IMR-90 (cell line): Measurements from ENCODE around the gene UBE2E2. TPM values are rescaled to one million over a fixed set of nuclear protein-coding genes. Genes with fewer than 3 reads are reported as not detected.

Experiments
- ATAC-seq: fragments of 200-7000 bp; cut with Tn5 transposase; 2 replicates; pipeline ENCODE4 v1.9.1; 2020; ENCODE audit warnings: low read depth, mild to moderate bottlenecking, moderate library complexity
- BruUV-seq: library from RNA; stranded (reverse); fragments of 400-500 nt; replicated peaks from 2 replicates; lab custom pipeline; 2021; lab: Mats Ljungman, UMichigan
- CTCF ChIA-PET: fragments of 300-600 bp; formaldehyde crosslinking; extraction: SDS; loops from one replicate; lab custom pipeline; 2021; ENCODE audit warnings: antibody characterized with exemption; lab: Yijun Ruan, JAX
- POLR2A ChIA-PET: fragments of 300-600 bp; sonication (Branson Sonifier 250); formaldehyde crosslinking; loops from one replicate; lab custom pipeline; 2022; ENCODE audit warnings: antibody characterized with exemption; ENCODE audit not compliant: unreplicated experiment; lab: Charles Lee
- DNase-seq: peaks from one replicate; pipeline ENCODE4 v3.0.0; 2013
- H2AFZ ChIP-seq: replicated peaks from 2 replicates; pipeline ENCODE3; 2013; ENCODE audit warnings: low read length, mild to moderate bottlenecking; ENCODE audit not compliant: poor library complexity
- H2AK5ac ChIP-seq: 2 replicates; pipeline ENCODE4 v1.6.1; 2013; ENCODE audit warnings: low read depth, low read length, inconsistent platforms
- H2AK9ac ChIP-seq: replicated peaks from 2 replicates; pipeline ENCODE3; 2013; ENCODE audit warnings: mild to moderate bottlenecking, low read depth, low read length, moderate library complexity; ENCODE audit not compliant: poor library complexity
- H2BK120ac ChIP-seq: 2 replicates; pipeline ENCODE4 v1.6.1; 2013; ENCODE audit warnings: low read depth, low read length, inconsistent platforms
- H2BK15ac ChIP-seq: 3 replicates; pipeline ENCODE4 v1.6.1; 2013; ENCODE audit warnings: low read depth, low read length, inconsistent platforms
- H2BK20ac ChIP-seq: 2 replicates; pipeline ENCODE4 v1.6.1; 2013; ENCODE audit warnings: low read depth, mild to moderate bottlenecking, inconsistent platforms, low read length, moderate library complexity
- H2BK5ac ChIP-seq: 2 replicates; pipeline ENCODE4 v1.6.1; 2013; ENCODE audit warnings: mild to moderate bottlenecking, low read depth, low read length, inconsistent platforms; ENCODE audit not compliant: poor library complexity, severe bottlenecking
- H3K14ac ChIP-seq: replicated peaks from 2 replicates; pipeline ENCODE4 v1.6.1; 2013; ENCODE audit warnings: low read depth, low read length, inconsistent platforms
- H3K18ac ChIP-seq: 2 replicates; pipeline ENCODE4 v1.6.1; 2013; ENCODE audit warnings: low read depth, low read length, control low read depth
- H3K23ac ChIP-seq: 2 replicates; pipeline ENCODE4 v1.6.1; 2013; ENCODE audit warnings: low read depth, low read length, inconsistent platforms
- H3K27ac ChIP-seq: 2 replicates; pipeline ENCODE4 v1.5.1; 2013; ENCODE audit warnings: mild to moderate bottlenecking, control low read depth, low read length; ENCODE audit not compliant: insufficient read depth
- H3K27me3 ChIP-seq: 2 replicates; pipeline ENCODE4 v1.6.1; 2013; ENCODE audit warnings: low read length; ENCODE audit not compliant: control insufficient read depth, insufficient read depth
- H3K36me3 ChIP-seq: 2 replicates; pipeline ENCODE4 v1.6.1; 2013; ENCODE audit warnings: low read length, mixed read lengths; ENCODE audit not compliant: control insufficient read depth, insufficient read depth
- H3K4ac ChIP-seq: 2 replicates; pipeline ENCODE4 v1.6.1; 2013; ENCODE audit warnings: low read depth, low read length, inconsistent platforms
- H3K4me1 ChIP-seq: 2 replicates; pipeline ENCODE4 v1.6.1; 2013; ENCODE audit warnings: low read length, mixed read lengths; ENCODE audit not compliant: control insufficient read depth, insufficient read depth
- H3K4me2 ChIP-seq: 2 replicates; pipeline ENCODE4 v1.6.1; 2013; ENCODE audit warnings: low read depth, mild to moderate bottlenecking, control low read depth, low read length, moderate library complexity
- H3K4me3 ChIP-seq: 2 replicates; pipeline ENCODE4 v1.5.1; 2013; ENCODE audit warnings: low read depth, mild to moderate bottlenecking, control low read depth, low read length, moderate library complexity; ENCODE audit not compliant: insufficient read depth
- H3K56ac ChIP-seq: 2 replicates; pipeline ENCODE4 v1.6.1; 2013; ENCODE audit warnings: low read length, inconsistent platforms; ENCODE audit not compliant: insufficient read depth; ENCODE audit errors: extremely low read depth
- H3K79me1 ChIP-seq, 2 experiments: 2 replicates each; pipeline ENCODE4 v1.6.1; 2013; ENCODE audit warnings: low read length in 2 of 2, inconsistent platforms in 1 of 2, low read depth in 1 of 2
- H3K9ac ChIP-seq: 2 replicates; pipeline ENCODE4 v1.6.1; 2013; ENCODE audit warnings: low read depth, low read length, control low read depth
- H3K9me1 ChIP-seq: 2 replicates; pipeline ENCODE4 v1.6.1; 2013; ENCODE audit warnings: low read length, inconsistent platforms; ENCODE audit not compliant: insufficient read depth
- H3K9me3 ChIP-seq: 2 replicates; pipeline ENCODE4 v1.6.1; 2013; ENCODE audit warnings: low read length; ENCODE audit not compliant: control insufficient read depth, insufficient read depth
- H4K20me1 ChIP-seq: 2 replicates; pipeline ENCODE4 v1.6.1; 2013; ENCODE audit warnings: low read length, inconsistent platforms; ENCODE audit not compliant: insufficient read depth
- H4K5ac ChIP-seq: 2 replicates; pipeline ENCODE4 v1.6.1; 2013; ENCODE audit warnings: mild to moderate bottlenecking, low read depth, low read length, control low read depth
- H4K8ac ChIP-seq, 2 experiments: 2 replicates each; pipeline ENCODE4 v1.6.1; 2013; ENCODE audit warnings: low read depth in 2 of 2, low read length in 2 of 2, control low read depth in 1 of 2, inconsistent platforms in 1 of 2
- H4K91ac ChIP-seq: 2 replicates; pipeline ENCODE4 v1.6.1; 2013; ENCODE audit warnings: low read depth, low read length, inconsistent platforms; ENCODE audit not compliant: insufficient read depth
- BHLHE40 ChIP-seq: fragments of 150-350 bp; IDR thresholded peaks from 2 replicates; pipeline ENCODE4 v1.6.1; 2016; ENCODE audit warnings: mild to moderate bottlenecking, low read depth, low read length
- CEBPB ChIP-seq: IDR thresholded peaks from 2 replicates; pipeline ENCODE4 v1.6.1; 2012; ENCODE audit warnings: low read depth, low read length, improper control_type of control experiment
- CHD1 ChIP-seq: IDR thresholded peaks from 2 replicates; pipeline ENCODE4 v1.6.1; 2012; ENCODE audit warnings: low read depth, low read length, improper control_type of control experiment
- CTCF ChIP-seq: conservative IDR thresholded peaks from 2 replicates; pipeline ENCODE4 v1.5.1; 2012; ENCODE audit warnings: mild to moderate bottlenecking, low read depth, low read length, improper control_type of control experiment
- ELK1 ChIP-seq: fragments of 150-350 bp; IDR thresholded peaks from 2 replicates; pipeline ENCODE4 v1.6.1; 2016; ENCODE audit warnings: low read depth, mild to moderate bottlenecking, low read length, moderate library complexity, borderline replicate concordance
- FOS ChIP-seq: fragments of 150-350 bp; IDR thresholded peaks from 2 replicates; pipeline ENCODE4 v1.6.1; 2016; ENCODE audit warnings: low read depth, low read length
- MAFK ChIP-seq: IDR thresholded peaks from 2 replicates; pipeline ENCODE4 v1.6.1; 2012; ENCODE audit warnings: low read depth, low read length, improper control_type of control experiment
- MAZ ChIP-seq: IDR thresholded peaks from 2 replicates; pipeline ENCODE4 v1.6.1; 2012; ENCODE audit warnings: low read depth, mild to moderate bottlenecking, low read length, improper control_type of control experiment, moderate library complexity, borderline replicate concordance
- MXI1 ChIP-seq: IDR thresholded peaks from 2 replicates; pipeline ENCODE4 v1.6.1; 2012; ENCODE audit warnings: low read depth, mild to moderate bottlenecking, low read length, moderate library complexity, borderline replicate concordance
- NFE2L2 ChIP-seq: fragments of 150-350 bp; IDR thresholded peaks from 2 replicates; pipeline ENCODE4 v1.6.1; 2016; ENCODE audit warnings: low read depth, mild to moderate bottlenecking, low read length
- POLR2A ChIP-seq: IDR thresholded peaks from 2 replicates; pipeline ENCODE4 v1.6.1; 2012; ENCODE audit warnings: mild to moderate bottlenecking, low read depth, low read length
- RAD21 ChIP-seq: IDR thresholded peaks from 2 replicates; pipeline ENCODE4 v1.6.1; 2012; ENCODE audit warnings: low read length, improper control_type of control experiment
- RCOR1 ChIP-seq: IDR thresholded peaks from 2 replicates; pipeline ENCODE4 v1.6.1; 2012; ENCODE audit warnings: mild to moderate bottlenecking, low read length, improper control_type of control experiment; ENCODE audit not compliant: insufficient replicate concordance
- RFX5 ChIP-seq: IDR thresholded peaks from 2 replicates; pipeline ENCODE4 v1.8.0; 2012; ENCODE audit warnings: low read depth, mild to moderate bottlenecking, low read length, moderate library complexity
- SMC3 ChIP-seq: fragments of 150-350 bp; IDR thresholded peaks from 2 replicates; pipeline ENCODE4 v1.6.1; 2016; ENCODE audit warnings: low read depth, mild to moderate bottlenecking, antibody characterized with exemption, low read length, moderate library complexity
- USF2 ChIP-seq: fragments of 150-350 bp; IDR thresholded peaks from 2 replicates; pipeline ENCODE4 v1.6.1; 2017; ENCODE audit warnings: mild to moderate bottlenecking, antibody characterized with exemption, low read length, low read depth
- WGBS, 2 experiments: methylation state at CpG; one replicate each; pipeline versions ENCODE4 v1.1.5 to v1.1.7; 2013; ENCODE audit warnings: missing lambda C conversion rate in 2 of 2; ENCODE audit not compliant: insufficient read length in 1 of 2; ENCODE audit errors: extremely low coverage in 2 of 2; 5-methylcytosine and 5-hydroxymethylcytosine counted together
- dilution Hi-C: fragments of 300-500 bp; cut with HindIII; formaldehyde crosslinking; loops from one replicate; pipeline ENCODE4 v1.14.3; 2018; ENCODE audit warnings: low sequenced_read_pairs; ENCODE audit not compliant: unreplicated experiment
- in situ Hi-C: fragments of 300-500 bp; cut with MboI; formaldehyde crosslinking; loops from 3 replicates; pipeline ENCODE4 v1.14.3; 2019; ENCODE audit warnings: low sequenced_read_pairs, inconsistent platforms, mixed read lengths
- intact Hi-C: fragments of 100-400 bp; cut with micrococcal nuclease; formaldehyde crosslinking; loops from 2 replicates; pipeline ENCODE4 v1.10.0; 2022
- polyA plus RNA-seq, 3 experiments: library from polyadenylated mRNA; depleted of rRNA; stranded (reverse); fragments of >200 nt; gene quantifications; 2 replicates each; pipeline ENCODE4 v1.2.3, GENCODE V29; 2012; ENCODE audit warnings: low replicate concordance in 1 of 3
- total RNA-seq: library from RNA; depleted of rRNA; stranded (reverse); fragments of >200 nt; gene quantifications from 2 replicates; pipeline ENCODE4 v1.2.3, GENCODE V29; 2012

UBE2E2 gene
- total and polyA plus RNA-seq, 2 of the 4 experiments (the other 2 are of a cell fraction): 18.6 to 32.7 TPM

- no TSS peak for BruUV-seq
- no peak overlapping the region for H2BK5ac ChIP-seq
- DNase-seq (peak; percentile 38), ATAC-seq (peak; percentile 53; the same call in 1 of the 2 replicates)
- no peak overlapping the region for H2BK20ac ChIP-seq
- H3K23ac ChIP-seq: no peak overlapping the region
- H2BK120ac ChIP-seq: no peak overlapping the region
- TF ChIP-seq NFE2L2 (no peak), ELK1 (no peak), SMC3 (no peak), USF2 (no peak), RAD21 (no peak), BHLHE40 (no peak), MAFK (no peak), CTCF (no peak), RFX5 (no peak), MXI1 (no peak), CEBPB (no peak), FOS (no peak), POLR2A (no peak), CHD1 (no peak), MAZ (no peak), RCOR1 (no peak)
- H3K79me1 ChIP-seq: peaks cover 10 to 13% of the 10 kb centered on the region in 2 experiments; a peak in 2 of 4 replicates
- H2AK9ac ChIP-seq: no peak overlapping the region
- H2AFZ ChIP-seq: no peak overlapping the region
- no peak overlapping the region for H4K91ac ChIP-seq
- no peak overlapping the region for H4K8ac ChIP-seq
- no peaks in the 10 kb centered on the region; the same call in 1 of the 2 replicates for H3K4me1 ChIP-seq
- H4K5ac ChIP-seq: no peak overlapping the region
- no peak overlapping the region for H3K27ac ChIP-seq
- no peaks in the 10 kb centered on the region for H3K9me1 ChIP-seq
- H3K14ac ChIP-seq: no peak overlapping the region
- H4K20me1 ChIP-seq: 0 out of 2 replicates have a peak, but pooled peaks cover 5% of the 10 kb centered on the region
- H3K4ac ChIP-seq: no peak overlapping the region
- CTCF ChIA-PET: no interaction called here
- intact Hi-C loops (no loop called here), in situ Hi-C loops (no loop called here), dilution Hi-C loops (no loop called here)
- POLR2A ChIA-PET: no interaction called here
- WGBS, 2 experiments: no CpG with 5 or more reads among the region's 1 CpG
- no peaks in the 10 kb centered on the region for H3K36me3 ChIP-seq
- no peak overlapping the region for H3K9ac ChIP-seq
- no peak overlapping the region for H2AK5ac ChIP-seq
- H2BK15ac ChIP-seq: no peak overlapping the region
- H3K18ac ChIP-seq: no peak overlapping the region
- H3K56ac ChIP-seq: no peak overlapping the region
- no peaks in the 10 kb centered on the region for H3K9me3 ChIP-seq
- no peak overlapping the region for H3K4me3 ChIP-seq
- no peak overlapping the region; the same call in 1 of the 2 replicates for H3K4me2 ChIP-seq
- no peaks in the 10 kb centered on the region for H3K27me3 ChIP-seq
Observed at GRCh38 chr3:23302271-23302670, 99.1 kb downstream of the UBE2E2 start.
